ENCODE data around the gene KLHL22.
"Not testable (repeated sequence)": the region's sequence is repeated elsewhere in the genome, so short reads cannot be mapped to it uniquely, and the experiment has no call there.

KLHL22 gene

GRCh38 chr22:20400606-20401375 lies 94.8 kb downstream of the KLHL22 start:
- DNase-seq (ENCODE audit: low read depth), result no peak

GRCh38 chr22:20399866-20400605 lies 95.6 kb downstream of the KLHL22 start:
- no peak for DNase-seq (ENCODE audit: low read depth)

- DNase-seq (ENCODE audit: low read depth), result no peak
Measured at GRCh38 chr22:20398420-20398819, 97.2 kb downstream of the KLHL22 start.

- no peak for DNase-seq (ENCODE audit: low read depth)
Measured at GRCh38 chr22:20397498-20397897, 98.1 kb downstream of the KLHL22 start.

DNA sequence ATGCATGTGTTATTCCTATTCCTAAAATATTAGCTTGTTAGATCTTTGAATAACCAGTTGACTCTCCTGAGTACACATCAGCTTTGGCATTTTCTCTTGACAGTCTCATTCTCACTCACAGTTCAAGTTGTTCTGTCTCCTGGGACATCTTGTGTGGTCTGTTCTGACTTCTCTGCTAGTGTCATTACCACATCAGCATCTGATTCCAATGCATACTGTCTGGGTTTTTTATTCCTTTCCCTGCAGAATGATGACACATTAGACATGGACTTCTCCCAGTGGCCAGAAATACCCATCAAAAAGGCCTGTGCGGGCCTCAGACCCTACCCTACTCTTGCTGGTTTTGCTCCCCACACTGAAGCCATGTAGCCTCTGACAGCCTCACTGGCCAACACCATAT lies 99.0 kb downstream of the KLHL22 start:
- peak; percentile 18 for DNase-seq (ENCODE audit: low read depth)

- DNase-seq (ENCODE audit: low read depth), result no peak
Measured at GRCh38 chr22:20395907-20396287, 99.7 kb downstream of the KLHL22 start.

- no peak for DNase-seq (ENCODE audit: low read depth)
Measured at GRCh38 chr22:20395181-20395906, 100.3 kb downstream of the KLHL22 start.

DNA sequence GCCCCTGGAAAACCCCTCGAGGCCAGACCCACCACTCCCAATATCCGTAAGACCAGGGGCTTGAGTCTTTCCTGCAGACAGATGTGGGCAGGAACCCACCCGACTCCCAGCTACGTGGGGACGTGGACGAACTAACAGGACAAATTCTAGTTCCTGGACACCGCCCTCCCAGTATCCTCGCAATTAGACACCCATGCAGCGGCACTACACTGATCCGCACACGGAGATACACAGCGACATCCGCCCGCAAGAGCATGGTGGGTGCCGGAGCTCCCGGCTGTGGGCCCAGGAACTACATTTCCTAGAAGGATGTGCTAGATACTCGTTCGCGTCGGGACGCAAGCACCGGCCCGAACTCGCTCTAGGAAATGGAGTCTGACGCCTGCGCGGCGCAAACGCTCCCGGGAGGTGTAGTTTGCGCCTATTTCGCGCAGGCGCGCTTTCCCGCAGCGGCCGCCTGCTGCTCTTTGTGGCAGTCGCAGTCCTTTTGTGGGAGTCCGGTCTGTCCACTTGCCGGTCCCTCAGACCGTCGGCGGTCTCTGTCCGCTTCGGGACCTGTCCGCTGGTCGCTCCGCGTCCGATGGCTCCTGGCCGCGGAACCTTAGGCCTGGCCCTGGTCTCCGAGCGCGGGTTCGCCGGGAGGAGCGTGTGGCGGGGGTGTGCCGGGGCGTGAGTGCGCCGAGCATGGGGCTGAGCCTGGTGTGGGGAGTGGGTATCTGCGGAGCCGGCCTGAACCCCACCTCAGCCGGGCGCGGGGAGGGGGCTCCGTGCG lies 101.7 kb downstream of the KLHL22 start, which contains the start of gene ZNF74:
Gene ZNF74 (plus strand): TSS at position 447 of the 772 bp plus-strand sequence. CDS start 478 bp downstream, outside the sequence.
- DNase-seq (ENCODE audit: low read depth), result peak; percentile 92

GRCh38 chr22:20392983-20393704 lies 102.5 kb downstream of the KLHL22 start:
- DNase-seq (ENCODE audit: low read depth), result no peak

GRCh38 chr22:20392365-20392881 lies 103.2 kb downstream of the KLHL22 start:
- not testable (repeated sequence) for DNase-seq (ENCODE audit: low read depth)
